ENCODE results near the gene CAPN11. TPM values are rescaled to one million over a fixed set of nuclear protein-coding genes. Genes with fewer than 3 reads are reported as not detected.

The CAPN11 gene
- total and polyA plus RNA-seq, 9 of the 15 experiments (the other 6 are each of a cell fraction or from before 2014, with no cell fraction given) = 0.03 to 0.61 (median 0.17) TPM; not detected in 1

GRCh38 chr6:44225579-44226325 lies 67.1 kb downstream of the CAPN11 start (continued):
- TF ChIP-seq PBX2 (CRISPR knock-in tag; IDR thresholded peaks at IDR 0.05; ENCODE audit: low read depth) = no peak
- no peak for TF ChIP-seq PBX2 (tag; conservative IDR thresholded peaks at IDR 0.05; ENCODE audit: low read depth)
- TF ChIP-seq, protein P1, sequence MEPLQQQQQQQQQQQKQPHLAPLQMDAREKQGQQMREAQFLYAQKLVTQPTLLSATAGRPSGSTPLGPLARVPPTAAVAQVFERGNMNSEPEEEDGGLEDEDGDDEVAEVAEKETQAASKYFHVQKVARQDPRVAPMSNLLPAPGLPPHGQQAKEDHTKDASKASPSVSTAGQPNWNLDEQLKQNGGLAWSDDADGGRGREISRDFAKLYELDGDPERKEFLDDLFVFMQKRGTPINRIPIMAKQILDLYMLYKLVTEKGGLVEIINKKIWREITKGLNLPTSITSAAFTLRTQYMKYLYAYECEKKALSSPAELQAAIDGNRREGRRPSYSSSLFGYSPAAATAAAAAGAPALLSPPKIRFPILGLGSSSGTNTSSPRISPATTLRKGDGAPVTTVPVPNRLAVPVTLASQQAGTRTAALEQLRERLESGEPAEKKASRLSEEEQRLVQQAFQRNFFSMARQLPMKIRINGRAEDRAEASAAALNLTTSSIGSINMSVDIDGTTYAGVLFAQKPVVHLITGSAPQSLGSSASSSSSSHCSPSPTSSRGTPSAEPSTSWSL (CRISPR knock-in tag; IDR thresholded peaks at IDR 0.05; ENCODE audit: borderline replicate concordance) = no peak
- TF ChIP-seq ZNF717 (CRISPR knock-in tag; IDR thresholded peaks at IDR 0.05) = no peak
- no peak for TF ChIP-seq ZNF586 (CRISPR knock-in tag; conservative IDR thresholded peaks at IDR 0.05)

Data from K562 (cell line).